Transverse colon (tissue), 4 donors: Measurements from ENCODE around the gene RTP3.

ENCODE experiments used
- POLR2AphosphoS5 ChIP-seq, 3 donors: sonication (generic); formaldehyde crosslinking; IDR thresholded peaks; one replicate each; pipeline ENCODE4 v1.6.1; 2016; ENCODE audit warnings: antibody characterized with exemption in 3 of 3
- TF ChIP-seq, protein P1 (sequence below), 5 experiments: fragments of 200-600 bp in 3 of 5; fragments of 450-650 bp in 2 of 5; sonication (generic) in 3 of 5; IDR thresholded peaks; 1 replicate in 2 of 5; 2 replicates in 3 of 5; pipeline ENCODE4 v1.5.1; 2016 to 2017; ENCODE audit warnings: antibody characterized with exemption in 5 of 5, inconsistent platforms in 3 of 5, mild to moderate bottlenecking in 2 of 5, moderate library complexity in 1 of 5

GRCh38 chr3:46464326-46465195, 33.2 kb upstream of the RTP3 start, which contains the start of gene LTF:
- TF ChIP-seq POLR2AphosphoS5 (IDR thresholded peaks at IDR 0.05): no peak
- TF ChIP-seq, protein P1, sequence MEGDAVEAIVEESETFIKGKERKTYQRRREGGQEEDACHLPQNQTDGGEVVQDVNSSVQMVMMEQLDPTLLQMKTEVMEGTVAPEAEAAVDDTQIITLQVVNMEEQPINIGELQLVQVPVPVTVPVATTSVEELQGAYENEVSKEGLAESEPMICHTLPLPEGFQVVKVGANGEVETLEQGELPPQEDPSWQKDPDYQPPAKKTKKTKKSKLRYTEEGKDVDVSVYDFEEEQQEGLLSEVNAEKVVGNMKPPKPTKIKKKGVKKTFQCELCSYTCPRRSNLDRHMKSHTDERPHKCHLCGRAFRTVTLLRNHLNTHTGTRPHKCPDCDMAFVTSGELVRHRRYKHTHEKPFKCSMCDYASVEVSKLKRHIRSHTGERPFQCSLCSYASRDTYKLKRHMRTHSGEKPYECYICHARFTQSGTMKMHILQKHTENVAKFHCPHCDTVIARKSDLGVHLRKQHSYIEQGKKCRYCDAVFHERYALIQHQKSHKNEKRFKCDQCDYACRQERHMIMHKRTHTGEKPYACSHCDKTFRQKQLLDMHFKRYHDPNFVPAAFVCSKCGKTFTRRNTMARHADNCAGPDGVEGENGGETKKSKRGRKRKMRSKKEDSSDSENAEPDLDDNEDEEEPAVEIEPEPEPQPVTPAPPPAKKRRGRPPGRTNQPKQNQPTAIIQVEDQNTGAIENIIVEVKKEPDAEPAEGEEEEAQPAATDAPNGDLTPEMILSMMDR (IDR thresholded peaks at IDR 0.05): no peak
